GM19099 (cell line): Measurements from ENCODE around the gene DEXI.

ENCODE experiments used
- POLR2A ChIP-seq: IDR thresholded peaks from 3 replicates; pipeline ENCODE4 v1.6.1; 2011; ENCODE audit warnings: low read depth; ENCODE audit not compliant: insufficient read length; ENCODE audit errors: extremely low read depth

Gene DEXI

DNA sequence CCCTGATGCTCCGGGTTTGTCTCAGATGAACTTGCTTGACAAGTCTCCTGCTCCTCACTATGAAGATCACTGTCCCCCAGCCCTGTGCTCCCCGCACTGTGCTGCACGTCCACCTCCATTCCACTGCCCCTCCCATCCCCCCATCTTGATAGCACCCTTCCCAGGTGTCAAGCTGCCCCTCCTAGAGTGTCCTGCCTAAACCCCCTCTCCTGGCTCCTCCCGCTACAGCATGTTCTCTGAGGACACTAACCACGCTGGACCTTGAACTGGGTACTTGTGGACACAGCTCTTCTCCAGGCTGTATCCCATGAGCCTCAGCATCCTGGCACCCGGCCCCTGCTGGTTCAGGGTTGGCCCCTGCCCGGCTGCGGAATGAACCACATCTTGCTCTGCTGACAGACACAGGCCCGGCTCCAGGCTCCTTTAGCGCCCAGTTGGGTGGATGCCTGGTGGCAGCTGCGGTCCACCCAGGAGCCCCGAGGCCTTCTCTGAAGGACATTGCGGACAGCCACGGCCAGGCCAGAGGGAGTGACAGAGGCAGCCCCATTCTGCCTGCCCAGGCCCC is 18.5 kb downstream of the DEXI start:
- TF ChIP-seq POLR2A: peak; percentile 19

GRCh38 chr16:10923146-10923649 is 19.1 kb downstream of the DEXI start:
- TF ChIP-seq POLR2A: no peak

DNA sequence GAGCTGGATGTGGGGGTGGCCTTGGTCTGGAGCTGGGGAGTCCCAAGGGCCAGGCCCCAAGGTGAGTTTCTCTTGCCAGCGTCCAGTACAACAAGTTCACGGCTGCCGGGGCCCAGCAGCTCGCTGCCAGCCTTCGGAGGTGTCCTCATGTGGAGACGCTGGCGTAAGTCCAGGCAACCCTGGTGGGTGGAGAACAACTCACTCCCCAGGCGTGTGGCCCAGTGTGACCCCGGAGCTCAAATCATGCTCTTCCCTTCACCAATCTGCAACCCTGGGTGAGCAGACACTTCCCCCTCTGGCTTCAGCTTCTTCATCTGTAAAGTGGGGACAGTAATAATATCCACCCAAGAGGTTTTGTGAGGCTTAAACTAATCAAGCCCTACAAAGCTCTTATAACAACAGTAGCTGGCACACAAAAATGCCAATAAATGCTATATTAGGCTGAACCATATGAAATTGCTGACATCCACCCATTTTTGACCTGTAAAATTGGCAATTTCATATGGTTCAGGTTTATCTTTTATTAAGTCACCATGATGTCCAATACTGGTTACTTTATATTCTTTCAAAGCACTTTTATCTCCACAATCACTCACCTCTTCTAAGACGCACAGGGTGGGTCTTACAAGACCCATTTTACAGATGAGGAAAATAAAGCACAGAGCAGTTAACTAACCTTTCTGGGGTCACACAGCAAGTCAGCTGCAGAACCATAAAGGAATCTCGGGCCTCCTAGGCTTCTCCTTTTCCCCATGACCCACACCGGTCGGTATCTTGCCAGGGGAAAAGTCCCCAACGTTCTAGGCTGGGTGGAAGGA is 19.7 kb downstream of the DEXI start:
- TF ChIP-seq POLR2A: no peak

GRCh38 chr16:10921536-10922327 is 20.5 kb downstream of the DEXI start:
- peak; percentile 3 for TF ChIP-seq POLR2A

- no peak for TF ChIP-seq POLR2A
Measured at GRCh38 chr16:10920726-10921427, 21.4 kb downstream of the DEXI start.

- TF ChIP-seq POLR2A: no peak
Measured at GRCh38 chr16:10919003-10919351, 23.3 kb downstream of the DEXI start.

DNA sequence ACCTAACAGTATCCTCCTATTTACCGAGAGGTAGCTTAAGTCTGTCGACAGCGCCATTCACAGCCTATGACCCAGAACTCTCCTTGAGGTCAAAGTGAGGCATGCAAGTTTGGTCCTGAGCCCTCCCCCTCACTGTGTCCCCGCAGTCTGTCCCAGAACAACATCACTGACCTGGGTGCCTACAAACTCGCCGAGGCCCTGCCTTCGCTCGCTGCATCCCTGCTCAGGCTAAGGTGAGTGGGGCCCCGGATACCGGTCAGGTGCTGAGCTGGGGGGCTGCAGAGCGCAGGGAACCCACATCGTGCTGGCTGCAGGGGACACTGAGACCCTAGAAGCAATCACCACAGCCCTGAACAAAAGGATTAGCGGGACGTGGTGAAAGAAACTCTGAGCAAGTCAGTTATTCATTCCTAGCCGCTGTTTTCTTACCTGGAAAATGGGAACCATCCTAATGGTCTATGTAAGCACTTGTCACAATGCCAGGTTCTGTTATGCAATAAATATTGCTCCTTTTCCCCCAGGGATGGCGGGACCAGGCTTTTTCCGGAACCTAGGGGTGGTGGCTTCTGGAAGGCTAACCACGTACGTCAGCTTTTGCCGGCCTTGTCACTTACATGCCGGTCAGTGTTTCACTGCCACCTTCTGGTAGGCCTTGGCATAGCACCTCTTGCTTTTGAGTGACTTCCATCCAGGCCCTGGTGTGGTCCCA is 23.8 kb downstream of the DEXI start:
- TF ChIP-seq POLR2A: no peak

GRCh38 chr16:10916534-10916933 is 25.7 kb downstream of the DEXI start:
- no peak for TF ChIP-seq POLR2A

- TF ChIP-seq POLR2A: no peak
Measured at GRCh38 chr16:10911267-10911666, 31.0 kb downstream of the DEXI start.

GRCh38 chr16:10907757-10908045 is 34.6 kb downstream of the DEXI start:
- no peak for TF ChIP-seq POLR2A

- TF ChIP-seq POLR2A: no peak
Measured at GRCh38 chr16:10906914-10907756, 35.1 kb downstream of the DEXI start.

DNA sequence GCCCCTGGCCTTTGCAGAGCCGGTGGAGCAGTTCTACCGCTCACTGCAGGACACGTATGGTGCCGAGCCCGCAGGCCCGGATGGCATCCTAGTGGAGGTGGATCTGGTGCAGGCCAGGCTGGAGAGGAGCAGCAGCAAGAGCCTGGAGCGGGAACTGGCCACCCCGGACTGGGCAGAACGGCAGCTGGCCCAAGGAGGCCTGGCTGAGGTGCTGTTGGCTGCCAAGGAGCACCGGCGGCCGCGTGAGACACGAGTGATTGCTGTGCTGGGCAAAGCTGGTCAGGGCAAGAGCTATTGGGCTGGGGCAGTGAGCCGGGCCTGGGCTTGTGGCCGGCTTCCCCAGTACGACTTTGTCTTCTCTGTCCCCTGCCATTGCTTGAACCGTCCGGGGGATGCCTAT is 35.8 kb downstream of the DEXI start:
- no peak for TF ChIP-seq POLR2A

- TF ChIP-seq POLR2A: peak; percentile 15
Measured at GRCh38 chr16:10902999-10903398, 39.3 kb downstream of the DEXI start.

- no peak for TF ChIP-seq POLR2A
Measured at GRCh38 chr16:10897134-10897533, 45.1 kb downstream of the DEXI start.
